ENCODE results near the gene OR51B6.

DNA sequence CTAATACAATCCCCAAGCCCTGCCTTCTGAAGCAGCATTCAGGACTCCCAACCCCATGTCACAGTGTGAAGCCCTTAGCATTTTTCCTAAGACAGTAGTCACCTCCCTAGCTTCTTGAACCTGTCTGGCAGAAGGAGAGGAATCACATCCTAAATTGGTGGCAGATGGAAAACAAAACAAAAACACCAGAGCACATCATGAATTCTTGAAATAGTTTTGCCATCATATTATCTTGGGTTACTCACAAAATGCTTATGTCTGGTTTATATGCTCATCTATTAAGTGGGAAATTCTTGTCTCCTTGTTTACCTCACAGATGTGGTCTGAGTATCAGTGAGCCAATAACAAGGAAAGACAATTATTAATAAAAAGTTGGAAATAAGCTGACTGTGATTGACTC, 47.6 kb downstream of the OR51B6 start:
- TF ChIP-seq, protein P1, sequence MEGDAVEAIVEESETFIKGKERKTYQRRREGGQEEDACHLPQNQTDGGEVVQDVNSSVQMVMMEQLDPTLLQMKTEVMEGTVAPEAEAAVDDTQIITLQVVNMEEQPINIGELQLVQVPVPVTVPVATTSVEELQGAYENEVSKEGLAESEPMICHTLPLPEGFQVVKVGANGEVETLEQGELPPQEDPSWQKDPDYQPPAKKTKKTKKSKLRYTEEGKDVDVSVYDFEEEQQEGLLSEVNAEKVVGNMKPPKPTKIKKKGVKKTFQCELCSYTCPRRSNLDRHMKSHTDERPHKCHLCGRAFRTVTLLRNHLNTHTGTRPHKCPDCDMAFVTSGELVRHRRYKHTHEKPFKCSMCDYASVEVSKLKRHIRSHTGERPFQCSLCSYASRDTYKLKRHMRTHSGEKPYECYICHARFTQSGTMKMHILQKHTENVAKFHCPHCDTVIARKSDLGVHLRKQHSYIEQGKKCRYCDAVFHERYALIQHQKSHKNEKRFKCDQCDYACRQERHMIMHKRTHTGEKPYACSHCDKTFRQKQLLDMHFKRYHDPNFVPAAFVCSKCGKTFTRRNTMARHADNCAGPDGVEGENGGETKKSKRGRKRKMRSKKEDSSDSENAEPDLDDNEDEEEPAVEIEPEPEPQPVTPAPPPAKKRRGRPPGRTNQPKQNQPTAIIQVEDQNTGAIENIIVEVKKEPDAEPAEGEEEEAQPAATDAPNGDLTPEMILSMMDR (IDR thresholded peaks at IDR 0.05), result no peak
- no peak for TF ChIP-seq POLR2A (IDR thresholded peaks at IDR 0.05)
